Stimulated activated CD8-positive, alpha-beta memory T cell treated with anti-CD3 and anti-CD28 coated beads, Interleukin-12 subunit alpha, Interleukin-12 subunit beta, amount 100 ng/mL, for 24 hours (primary cell): ENCODE data around the gene LEO1.

Experiments used
- DNase-seq: peaks from one replicate; pipeline ENCODE4 v3.0.0-alpha.2; 2020; ENCODE audit errors: extremely low read depth

Gene LEO1

DNA sequence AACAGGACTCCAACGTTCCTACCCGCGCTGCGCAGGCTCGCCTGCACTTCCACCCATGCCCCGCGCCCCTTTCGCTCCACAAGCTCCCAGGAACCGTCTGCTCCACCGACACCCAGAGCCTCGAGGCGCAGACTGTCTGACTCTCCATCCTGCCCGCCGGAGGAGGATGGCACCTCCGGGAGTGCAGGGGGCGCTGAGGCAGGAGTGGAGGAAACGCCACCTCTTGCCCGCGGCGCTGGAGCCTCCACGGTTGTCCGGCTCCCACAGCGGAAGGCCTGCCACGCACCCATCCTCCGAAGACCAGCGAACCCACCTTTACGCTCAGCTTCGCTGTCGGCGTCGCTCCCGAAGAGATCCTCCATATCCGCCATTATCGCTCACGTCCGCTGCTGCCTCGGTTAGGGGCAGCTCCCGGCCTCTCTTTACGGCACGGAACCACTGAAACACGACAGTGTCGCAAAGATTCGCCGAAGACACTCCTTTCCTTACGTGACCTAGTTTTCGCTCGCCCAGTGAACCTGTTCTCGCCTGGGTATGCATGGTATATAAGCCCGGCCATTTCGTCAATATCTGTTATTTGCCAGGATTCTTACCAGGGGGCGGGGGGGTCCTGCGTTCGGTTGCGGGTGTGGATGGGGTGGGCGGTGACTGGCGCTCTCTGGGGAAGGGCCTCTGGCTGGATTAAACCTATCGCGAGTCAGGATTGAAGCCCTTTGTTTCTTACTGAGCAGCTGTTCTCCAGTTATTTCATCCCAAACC lies at the start of gene LEO1:
LEO1 (minus strand) TSS at position 404 of the 759 bp plus-strand sequence; CDS start at position 371, 33 bp downstream.
- DNase-seq: peak; percentile 69

DNA sequence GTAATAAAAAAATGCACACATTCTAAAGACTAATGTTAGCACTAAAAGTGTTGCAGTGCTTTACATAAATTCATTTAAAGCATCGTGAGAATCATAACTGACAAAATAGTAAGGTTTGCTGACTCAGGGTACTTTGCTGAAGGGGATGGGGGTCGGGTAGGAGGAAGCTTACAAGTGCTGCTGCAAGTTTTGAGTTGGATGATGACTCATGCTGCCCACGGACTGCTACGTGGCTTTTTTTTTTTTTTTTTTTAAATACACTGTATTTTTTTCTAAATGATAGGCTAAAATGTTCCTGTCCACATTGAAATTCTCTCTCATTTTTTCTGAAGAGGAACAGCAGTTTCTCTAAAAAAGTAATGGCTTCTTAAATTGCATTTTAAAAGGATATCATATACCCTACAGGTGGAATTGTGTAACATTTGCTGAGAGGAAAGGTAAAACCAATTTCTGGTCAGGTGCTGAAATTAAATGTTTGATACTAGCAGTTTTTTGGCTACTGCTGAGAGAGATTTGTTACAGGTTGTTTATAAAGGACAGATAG lies 49.6 kb upstream of the LEO1 start:
- peak; percentile 32 for DNase-seq

DNA sequence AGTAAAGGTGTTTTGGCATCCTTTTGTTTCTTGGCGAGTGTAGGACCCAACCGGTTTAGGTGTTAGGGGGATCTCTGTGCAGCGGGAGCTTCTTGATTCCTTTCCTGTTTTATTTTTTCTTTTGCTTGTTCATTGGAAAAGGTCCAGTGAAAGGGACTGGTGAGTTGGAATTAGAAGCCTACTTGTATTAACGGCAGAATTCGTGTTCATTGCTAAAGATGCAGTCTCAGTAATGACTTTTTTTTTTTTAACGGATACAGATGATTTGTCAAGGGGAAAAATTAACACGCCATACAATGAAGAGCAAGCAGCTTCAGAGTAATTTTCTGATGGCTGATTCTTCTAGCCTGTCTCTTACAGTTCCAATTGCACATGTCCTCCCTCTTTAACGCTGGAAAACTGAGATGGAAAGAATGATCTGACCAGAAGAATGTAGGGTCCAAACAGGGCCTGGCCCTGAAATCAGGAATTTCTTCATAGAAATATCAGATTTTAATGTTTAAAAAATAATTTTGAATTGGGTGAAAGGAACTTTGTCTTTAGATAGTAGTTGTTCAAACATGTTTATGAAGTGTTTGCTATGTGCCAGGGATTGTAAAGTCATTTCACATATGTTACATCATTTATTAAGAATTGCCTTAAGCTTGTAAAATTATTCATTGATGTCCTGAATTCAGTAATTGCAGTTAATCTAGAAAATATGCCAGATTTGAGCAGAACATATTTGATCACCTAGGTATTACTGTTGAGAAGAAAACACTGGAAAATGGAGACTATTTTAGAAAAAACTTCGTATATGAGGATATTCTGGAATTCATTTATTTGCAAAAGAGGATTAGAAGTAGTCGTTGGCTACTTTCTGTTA lies 48.9 kb upstream of the LEO1 start:
- DNase-seq: no peak

GRCh38 chr15:52019394-52020220 lies 48.0 kb upstream of the LEO1 start:
- peak; percentile 28 for DNase-seq

DNA sequence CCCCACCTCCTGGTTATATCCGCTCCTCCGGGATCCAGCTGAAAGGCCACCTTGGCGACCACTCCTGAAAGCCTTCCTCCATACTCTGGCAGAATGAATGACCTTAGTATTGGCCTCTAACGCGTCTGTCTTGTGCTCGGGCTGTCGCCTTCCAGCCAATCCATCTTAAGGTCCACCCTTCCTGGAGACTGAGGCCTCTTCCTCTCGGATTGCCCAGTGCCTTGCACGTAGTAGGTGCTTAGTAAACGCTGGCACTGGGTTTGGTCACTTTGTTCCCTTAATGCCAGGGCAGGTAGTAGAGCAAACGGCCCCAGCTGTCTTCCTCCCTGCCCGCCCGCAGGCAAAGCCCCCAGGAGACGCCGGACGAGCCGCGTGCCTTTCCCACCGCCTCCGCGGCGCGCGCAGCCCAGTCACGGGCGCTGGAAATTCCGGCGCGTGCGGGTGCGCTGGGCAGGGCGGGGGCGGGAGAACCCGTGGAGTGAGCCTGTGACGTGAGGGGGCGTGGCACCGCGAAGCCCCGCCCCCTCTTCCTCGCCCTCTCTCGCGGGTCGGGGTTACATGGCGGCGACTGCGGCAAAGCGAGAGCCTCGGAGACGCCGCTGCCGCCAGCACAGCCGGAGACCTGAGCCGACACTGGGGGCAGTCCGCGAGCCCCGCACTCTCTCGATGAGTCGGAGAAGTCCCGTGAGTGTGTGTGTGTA lies 47.3 kb upstream of the LEO1 start, which contains the start of gene MAPK6:
MAPK6 (plus strand) TSS at position 527 of the 701 bp plus-strand sequence. CDS start 27,242 bp downstream, outside the sequence.
- DNase-seq: peak; percentile 87

GRCh38 chr15:52018244-52018643 lies 46.7 kb upstream of the LEO1 start:
- DNase-seq: no peak

DNA sequence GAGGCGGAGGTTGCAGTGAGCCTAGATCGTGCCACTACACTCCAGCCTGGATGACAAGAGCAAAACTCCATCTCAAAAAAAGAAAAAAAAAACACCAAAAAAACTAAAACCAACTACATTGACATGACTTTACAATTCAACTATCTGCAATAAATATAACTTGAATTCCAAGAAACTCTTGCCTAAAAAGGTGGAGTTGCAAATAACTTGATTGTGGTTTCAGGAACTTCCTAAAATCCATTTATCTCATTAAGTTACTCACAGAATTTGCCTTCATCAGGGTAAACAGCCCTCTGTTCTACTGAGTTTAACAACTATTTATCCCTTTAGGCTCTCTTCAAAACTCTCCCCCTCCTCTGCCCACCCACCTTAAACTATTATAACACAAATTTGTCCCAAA lies 44.7 kb upstream of the LEO1 start:
- DNase-seq: no peak

GRCh38 chr15:52014616-52015015 lies 43.0 kb upstream of the LEO1 start:
- DNase-seq: no peak

DNA sequence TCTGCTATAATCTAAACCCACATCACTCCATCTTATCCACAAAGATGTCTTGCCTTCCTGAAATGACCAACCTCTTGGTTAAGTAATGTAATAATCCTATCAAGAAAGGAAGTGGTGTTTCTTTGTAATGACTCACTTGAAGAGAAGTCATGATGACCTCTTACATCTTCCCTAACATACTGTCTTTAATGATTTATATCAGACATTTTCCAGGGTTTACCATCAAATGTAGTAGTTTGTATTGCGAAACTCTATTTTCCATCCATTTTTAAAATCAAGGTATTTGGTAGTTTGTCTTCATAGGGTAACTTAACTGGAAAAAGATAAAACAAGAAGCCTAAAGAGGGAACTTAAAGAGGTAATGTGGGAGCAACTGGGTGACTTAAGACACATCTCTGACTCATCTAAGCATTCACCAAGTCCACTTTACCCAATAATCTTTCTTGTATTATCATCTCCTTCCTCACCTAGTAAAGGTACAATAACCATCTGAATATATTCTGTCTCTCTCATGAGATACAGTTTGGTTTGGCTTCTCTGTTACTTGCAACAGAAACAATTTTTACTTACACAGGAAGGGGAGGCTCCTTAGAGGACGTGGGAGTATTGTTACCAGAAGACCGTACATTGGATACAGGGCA lies 41.7 kb upstream of the LEO1 start:
- no peak for DNase-seq

DNA sequence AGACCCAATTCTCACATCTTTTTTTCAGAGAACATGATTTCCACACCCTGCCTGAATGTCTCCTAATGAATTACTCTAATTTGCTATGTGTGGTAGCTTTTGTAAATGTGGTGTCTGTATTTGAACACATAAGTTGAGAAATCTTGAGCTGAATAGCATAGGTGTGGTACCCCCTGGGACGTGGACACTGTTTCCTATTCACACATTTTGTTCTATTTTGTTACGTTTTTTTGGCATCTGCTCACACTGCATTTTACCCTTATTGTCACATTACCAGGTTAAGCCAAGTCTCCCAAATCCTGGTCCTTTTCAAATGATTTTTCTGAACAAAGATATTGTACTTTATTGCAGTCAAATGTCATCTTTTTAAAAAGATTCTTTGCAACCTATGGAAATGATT lies 40.6 kb upstream of the LEO1 start:
- DNase-seq: no peak

- no peak for DNase-seq
Observed at GRCh38 chr15:52011711-52012144, 40.1 kb upstream of the LEO1 start.

DNA sequence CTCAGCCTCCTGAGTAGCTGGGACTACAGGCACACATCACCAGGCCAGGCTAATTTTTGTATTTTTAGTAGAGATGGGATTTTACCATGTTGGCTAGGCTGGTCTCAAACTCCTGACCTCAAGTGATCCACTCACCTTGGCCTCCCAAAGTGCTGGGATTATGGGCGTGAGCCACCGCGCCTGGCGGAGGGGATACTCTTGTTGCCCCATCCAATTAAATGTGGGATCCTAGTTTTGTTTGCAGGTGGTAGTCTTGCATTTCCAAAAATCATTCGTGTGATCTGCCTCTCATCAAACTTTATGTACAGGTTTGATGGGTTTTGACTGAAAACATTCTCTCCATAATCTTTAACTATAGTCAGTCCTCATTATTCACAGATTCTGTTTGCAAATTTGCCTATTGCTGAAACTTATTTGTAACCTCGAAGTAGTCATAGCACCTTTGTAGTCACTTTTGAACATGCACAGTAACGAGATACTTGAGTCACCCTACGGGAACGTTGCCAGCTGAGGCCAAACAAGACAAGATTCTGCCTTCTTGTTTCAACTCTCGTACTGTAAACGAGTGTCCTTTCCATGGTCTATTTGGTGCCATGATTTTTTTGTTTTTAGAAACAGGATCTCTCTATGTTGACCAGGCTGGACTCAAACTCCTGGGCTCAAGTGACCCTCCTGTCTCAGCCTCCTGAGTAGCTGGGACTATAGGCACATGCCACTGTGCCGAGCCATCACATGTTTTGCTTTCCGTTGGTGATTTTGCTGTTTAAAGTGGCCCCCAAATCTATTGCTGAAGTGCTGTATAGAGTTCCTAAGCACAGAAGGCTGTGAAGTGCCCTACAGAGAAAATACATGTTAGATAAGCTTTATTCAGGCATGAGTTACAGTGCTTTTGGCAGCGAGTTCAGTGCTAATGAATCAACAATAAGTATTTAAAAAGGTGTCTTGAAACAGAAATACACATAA lies 39.3 kb upstream of the LEO1 start:
- DNase-seq: no peak

- no peak for DNase-seq
Observed at GRCh38 chr15:52008698-52009434, 37.3 kb upstream of the LEO1 start.

- no peak for DNase-seq
Observed at GRCh38 chr15:52008359-52008697, 36.8 kb upstream of the LEO1 start.

GRCh38 chr15:52006702-52007340 lies 35.2 kb upstream of the LEO1 start:
- DNase-seq: no peak

- no peak for DNase-seq
Observed at GRCh38 chr15:52005748-52006701, 34.4 kb upstream of the LEO1 start.

DNA sequence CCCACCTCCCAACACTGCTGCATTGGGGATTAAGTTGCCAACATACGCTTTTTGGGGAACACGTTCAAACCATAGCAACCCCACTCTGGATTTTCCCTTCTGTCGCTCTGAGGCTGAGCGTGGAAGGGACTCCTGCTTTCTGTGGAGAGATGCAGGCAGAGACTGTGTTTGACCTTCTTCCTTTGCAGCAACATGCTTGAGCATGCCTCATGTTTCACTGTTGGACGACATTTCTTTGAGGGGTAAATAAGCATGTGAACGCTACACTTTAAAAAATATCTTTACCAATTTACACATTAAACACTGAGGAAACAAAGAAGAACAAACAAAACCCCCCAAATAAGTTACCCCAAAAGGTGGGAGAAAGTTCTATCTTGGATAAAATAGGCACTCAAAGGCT lies 33.2 kb upstream of the LEO1 start:
- DNase-seq: no peak
